ENCODE measurements around the gene BUD31. TPM values are rescaled to one million over a fixed set of nuclear protein-coding genes. Genes with fewer than 3 reads are reported as not detected.
"Not testable (repeated sequence)": the region's sequence is repeated elsewhere in the genome, so short reads cannot be mapped to it uniquely, and the experiment has no call there.

BUD31 gene
- total RNA-seq, 1 donor from 2014 or later, result 176 TPM

DNA sequence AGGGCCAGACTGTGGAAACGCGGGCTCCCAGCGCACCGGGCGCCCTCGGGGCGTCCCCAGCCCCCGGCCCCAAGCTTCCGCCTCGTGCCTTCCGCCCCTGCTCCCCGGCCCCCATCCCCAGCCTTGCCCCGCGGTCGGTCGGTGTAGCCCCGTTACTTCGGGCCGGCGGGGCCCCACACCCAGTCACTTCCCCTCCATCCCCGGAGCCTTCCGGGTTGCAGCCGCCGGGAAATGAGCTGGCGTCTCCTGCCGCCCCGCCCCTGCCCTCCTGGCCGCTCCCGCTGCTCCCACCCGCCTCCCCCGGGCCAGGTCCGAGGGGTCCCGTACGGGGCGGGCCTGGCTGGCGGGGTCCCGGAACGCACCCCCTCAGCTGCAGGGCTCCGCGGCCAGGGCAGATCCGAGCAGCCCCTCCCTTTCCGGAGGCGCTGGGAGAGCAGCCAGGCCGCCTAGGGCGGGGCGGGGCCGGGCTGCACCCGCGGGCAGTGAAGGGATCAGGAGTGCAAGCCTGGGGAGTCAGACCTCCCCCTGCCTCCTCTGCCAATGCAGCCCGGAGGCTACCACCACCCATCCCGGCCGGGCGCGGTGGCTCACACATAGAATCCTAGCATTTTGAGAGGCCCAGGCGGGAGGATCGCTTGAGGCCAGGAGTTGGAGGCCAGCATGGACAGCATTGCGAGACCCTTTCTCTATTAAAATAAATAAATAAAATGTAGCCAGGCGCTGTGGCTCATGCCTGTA, 33.5 kb upstream of the BUD31 start:
- H3K27ac Mint-ChIP-seq (ENCODE audit: unreplicated experiment), result no peak overlapping the region
- FAIRE-seq, result no peak

DNA sequence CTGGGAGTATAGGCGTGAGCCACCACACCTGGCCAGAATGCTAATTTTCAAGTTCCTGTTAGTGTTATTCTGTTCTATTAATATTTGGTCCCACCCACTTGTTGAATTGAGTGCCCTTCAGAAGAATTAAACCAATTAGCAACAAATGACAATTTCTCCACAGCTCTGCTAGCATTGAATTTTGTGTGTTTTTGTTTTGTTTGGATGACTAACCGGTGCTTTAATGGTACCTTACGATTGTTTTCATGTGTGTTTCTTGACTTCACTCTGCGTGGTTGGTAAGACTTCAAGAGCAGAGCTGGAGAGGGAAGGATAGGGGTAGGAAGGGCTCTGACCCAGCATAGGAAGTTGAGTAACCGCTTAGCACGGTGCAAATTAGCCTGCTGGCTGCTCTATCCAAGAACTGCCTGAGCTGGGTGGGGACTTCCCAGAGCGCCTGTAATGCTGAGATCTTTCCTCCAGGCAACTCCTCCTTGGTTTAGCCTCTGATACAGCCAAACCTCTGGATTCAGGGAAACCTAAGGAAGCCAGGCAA, 29.7 kb upstream of the BUD31 start:
- Histone ChIP-seq H3K27me3 (ENCODE audit: insufficient read depth, low read length) (no peaks in the 10 kb centered on the region), H3K4me2 (ENCODE audit: low read length) (peak overlapping the region; percentile 59), H3K9me3 (ENCODE audit: insufficient read depth, low read depth, low read length) (no peaks in the 10 kb centered on the region), H3K79me2 (ENCODE audit: insufficient read depth, low read length) (peaks cover 67% of the 10 kb centered on the region), H3K27ac (ENCODE audit: low read depth, low read length) (peak overlapping the region; percentile 57), H3K4me1 (ENCODE audit: insufficient read depth, low read length) (peaks cover 21% of the 10 kb centered on the region), H3K4me3 (ENCODE audit: insufficient read depth, low read depth, low read length) (no peak overlapping the region), H3K9ac (ENCODE audit: low read length) (peak overlapping the region; percentile 36), H4K20me1 (ENCODE audit: insufficient read depth, low read length) (peaks cover 71% of the 10 kb centered on the region), H3K36me3 (ENCODE audit: insufficient read depth, low read length) (peaks cover 4% of the 10 kb centered on the region), H2AFZ (ENCODE audit: low read depth, low read length) (no peak overlapping the region)
- Mint-ChIP-seq H3K4me3 (ENCODE audit: unreplicated experiment) (no peak overlapping the region), H3K36me3 (ENCODE audit: low read depth, unreplicated experiment) (peaks cover 9% of the 10 kb centered on the region), H3K9me3 (ENCODE audit: unreplicated experiment) (no peaks in the 10 kb centered on the region), H3K4me1 (ENCODE audit: low read depth, unreplicated experiment) (peaks cover 17% of the 10 kb centered on the region), H3K27me3 (ENCODE audit: low read depth, unreplicated experiment) (no peaks in the 10 kb centered on the region), H3K27ac (ENCODE audit: unreplicated experiment) (peak overlapping the region; percentile 54)
- peak; percentile 17 for FAIRE-seq
- TF ChIP-seq, protein P1, sequence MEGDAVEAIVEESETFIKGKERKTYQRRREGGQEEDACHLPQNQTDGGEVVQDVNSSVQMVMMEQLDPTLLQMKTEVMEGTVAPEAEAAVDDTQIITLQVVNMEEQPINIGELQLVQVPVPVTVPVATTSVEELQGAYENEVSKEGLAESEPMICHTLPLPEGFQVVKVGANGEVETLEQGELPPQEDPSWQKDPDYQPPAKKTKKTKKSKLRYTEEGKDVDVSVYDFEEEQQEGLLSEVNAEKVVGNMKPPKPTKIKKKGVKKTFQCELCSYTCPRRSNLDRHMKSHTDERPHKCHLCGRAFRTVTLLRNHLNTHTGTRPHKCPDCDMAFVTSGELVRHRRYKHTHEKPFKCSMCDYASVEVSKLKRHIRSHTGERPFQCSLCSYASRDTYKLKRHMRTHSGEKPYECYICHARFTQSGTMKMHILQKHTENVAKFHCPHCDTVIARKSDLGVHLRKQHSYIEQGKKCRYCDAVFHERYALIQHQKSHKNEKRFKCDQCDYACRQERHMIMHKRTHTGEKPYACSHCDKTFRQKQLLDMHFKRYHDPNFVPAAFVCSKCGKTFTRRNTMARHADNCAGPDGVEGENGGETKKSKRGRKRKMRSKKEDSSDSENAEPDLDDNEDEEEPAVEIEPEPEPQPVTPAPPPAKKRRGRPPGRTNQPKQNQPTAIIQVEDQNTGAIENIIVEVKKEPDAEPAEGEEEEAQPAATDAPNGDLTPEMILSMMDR (IDR thresholded peaks at IDR 0.05; ENCODE audit: insufficient read depth, low read depth, low read length), result no peak
- TF ChIP-seq EZH2 (IDR thresholded peaks at IDR 0.05; ENCODE audit: insufficient read depth, low read length), result no peak
- peak; percentile 84 for DNase-seq (ENCODE audit: low read depth)

More for the DNA sequence above, 33.5 kb upstream of the BUD31 start:
- Mint-ChIP-seq H3K36me3 (ENCODE audit: low read depth, unreplicated experiment) (peaks cover 2% of the 10 kb centered on the region), H3K9me3 (ENCODE audit: unreplicated experiment) (no peaks in the 10 kb centered on the region), H3K4me1 (ENCODE audit: low read depth, unreplicated experiment) (peaks cover 12% of the 10 kb centered on the region), H3K27me3 (ENCODE audit: low read depth, unreplicated experiment) (no peaks in the 10 kb centered on the region), H3K4me3 (ENCODE audit: unreplicated experiment) (peak overlapping the region; percentile 85)
- H3K4me3 ChIP-seq (ENCODE audit: insufficient read depth, low read depth, low read length), result peak overlapping the region; percentile 70
- H3K4me1 ChIP-seq (ENCODE audit: insufficient read depth, low read length), result peaks cover 17% of the 10 kb centered on the region
- TF ChIP-seq EZH2 (IDR thresholded peaks at IDR 0.05; ENCODE audit: insufficient read depth, low read length), result no peak
- TF ChIP-seq, protein P1 (IDR thresholded peaks at IDR 0.05; ENCODE audit: insufficient read depth, low read depth, low read length), result no peak
- H3K4me2 ChIP-seq (ENCODE audit: low read length), result peak overlapping the region; percentile 93
- no peak overlapping the region for H3K27ac ChIP-seq (ENCODE audit: low read depth, low read length)
- H3K79me2 ChIP-seq (ENCODE audit: insufficient read depth, low read length), result peaks cover 31% of the 10 kb centered on the region
- peak; percentile 36 for DNase-seq (ENCODE audit: low read depth)
- H2AFZ ChIP-seq (ENCODE audit: low read depth, low read length), result no peak overlapping the region
- no peaks in the 10 kb centered on the region for H3K9me3 ChIP-seq (ENCODE audit: insufficient read depth, low read depth, low read length)
- H4K20me1 ChIP-seq (ENCODE audit: insufficient read depth, low read length), result peaks cover 38% of the 10 kb centered on the region
- H3K27me3 ChIP-seq (ENCODE audit: insufficient read depth, low read length), result no peaks in the 10 kb centered on the region
- peak overlapping the region; percentile 74 for H3K9ac ChIP-seq (ENCODE audit: low read length)
- peaks cover 4% of the 10 kb centered on the region for H3K36me3 ChIP-seq (ENCODE audit: insufficient read depth, low read length)

DNA sequence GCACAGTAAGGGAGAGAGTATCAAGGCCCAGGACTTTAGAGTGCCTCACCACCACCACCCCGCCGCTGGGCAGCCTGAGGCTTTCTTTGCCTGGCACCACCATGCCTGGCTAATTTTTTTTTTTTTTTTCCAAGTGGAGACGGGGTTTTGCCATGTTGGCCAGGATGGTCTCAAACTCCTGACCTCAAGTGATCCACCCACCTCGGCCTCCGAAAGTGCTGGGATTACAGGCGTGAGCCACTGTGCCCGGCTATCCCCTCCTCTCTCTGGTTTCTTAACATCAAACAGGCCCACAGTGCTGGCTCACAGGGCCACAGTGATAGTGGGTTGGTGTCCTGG, 29.1 kb upstream of the BUD31 start:
- H3K4me3 ChIP-seq (ENCODE audit: insufficient read depth, low read depth, low read length); H3K27me3 Mint-ChIP-seq (ENCODE audit: low read depth, unreplicated experiment); H3K9me3 ChIP-seq (ENCODE audit: insufficient read depth, low read depth, low read length); H2AFZ ChIP-seq (ENCODE audit: low read depth, low read length); FAIRE-seq; H3K9me3 Mint-ChIP-seq (ENCODE audit: unreplicated experiment); DNase-seq (ENCODE audit: low read depth); H3K36me3 ChIP-seq (ENCODE audit: insufficient read depth, low read length); H3K36me3 Mint-ChIP-seq (ENCODE audit: low read depth, unreplicated experiment); H3K4me3 Mint-ChIP-seq (ENCODE audit: unreplicated experiment); H3K27me3 ChIP-seq (ENCODE audit: insufficient read depth, low read length): not testable (repeated sequence)
- peaks cover 72% of the 10 kb centered on the region for H3K79me2 ChIP-seq (ENCODE audit: insufficient read depth, low read length)
- H3K27ac Mint-ChIP-seq (ENCODE audit: unreplicated experiment), result peak overlapping the region; percentile 85
- peak overlapping the region; percentile 59 for H3K4me2 ChIP-seq (ENCODE audit: low read length)
- H3K9ac ChIP-seq (ENCODE audit: low read length), result peak overlapping the region; percentile 36
- H3K27ac ChIP-seq (ENCODE audit: low read depth, low read length), result peak overlapping the region; percentile 57
- peaks cover 21% of the 10 kb centered on the region for H3K4me1 ChIP-seq (ENCODE audit: insufficient read depth, low read length)
- H3K4me1 Mint-ChIP-seq (ENCODE audit: low read depth, unreplicated experiment), result peaks cover 17% of the 10 kb centered on the region
- peaks cover 77% of the 10 kb centered on the region for H4K20me1 ChIP-seq (ENCODE audit: insufficient read depth, low read length)

All from astrocyte (in vitro differentiated cells and primary cell).